Brain microvascular endothelial cell (primary cell): ENCODE results near the gene DAPK1.
"Not testable (repeated sequence)": the region's sequence is repeated elsewhere in the genome, so short reads cannot be mapped to it uniquely, and the experiment has no call there.

Source experiments
- DNase-seq: peaks from one replicate; pipeline ENCODE4 v3.0.0-alpha.2; 2020
- H3K27ac ChIP-seq: fragments of 250-450 bp; sonication (Bioruptor Pico); 2 replicates; pipeline ENCODE4 v1.5.1; 2020; ENCODE audit warnings: mild to moderate bottlenecking, moderate library complexity
- H3K27me3 ChIP-seq: fragments of 250-450 bp; sonication (Bioruptor Pico); replicated peaks from 2 replicates; pipeline ENCODE4 v1.5.1; 2020; ENCODE audit warnings: mild to moderate bottlenecking
- H3K36me3 ChIP-seq: fragments of 250-450 bp; sonication (Bioruptor Pico); replicated peaks from 2 replicates; pipeline ENCODE4 v1.5.1; 2020; ENCODE audit warnings: mild to moderate bottlenecking
- H3K4me3 ChIP-seq: 2 replicates; pipeline ENCODE4 v1.5.1; 2011; ENCODE audit warnings: low read depth, mild to moderate bottlenecking, control low read depth, low read length, moderate library complexity
- CTCF ChIP-seq: IDR thresholded peaks from 2 replicates; pipeline ENCODE4 v1.5.1; 2011; ENCODE audit warnings: low read depth, mild to moderate bottlenecking, moderate library complexity, low read length, control low read depth, inconsistent platforms; ENCODE audit errors: missing control alignments
- in situ Hi-C: cut with HindIII; loops from 2 replicates; pipeline ENCODE4 v1.10.0; 2017; ENCODE audit warnings: low sequenced_read_pairs, low pct_ligation_motif_present

DAPK1 gene

GRCh38 chr9:87498811-87499360 lies 1.2 kb downstream of the DAPK1 start:
- no peak for TF ChIP-seq CTCF
- no peak for DNase-seq
- H3K27ac ChIP-seq, result no peak overlapping the region
- H3K36me3 ChIP-seq, result no peaks in the 10 kb centered on the region
- no peaks in the 10 kb centered on the region for H3K27me3 ChIP-seq
- in situ Hi-C loops, result no loop called here
- H3K4me3 ChIP-seq, result peak overlapping the region; percentile 54

- H3K36me3 ChIP-seq, result no peaks in the 10 kb centered on the region
- no peak for DNase-seq
- no peak overlapping the region for H3K27ac ChIP-seq
- in situ Hi-C loops, result no loop called here
- H3K27me3 ChIP-seq, result no peaks in the 10 kb centered on the region
- no peak for TF ChIP-seq CTCF
- H3K4me3 ChIP-seq, result no peak overlapping the region
Observed at GRCh38 chr9:87499424-87500017, 1.9 kb downstream of the DAPK1 start.

- Histone ChIP-seq H3K4me3 (no peak overlapping the region), H3K27me3 (no peaks in the 10 kb centered on the region), H3K36me3 (no peaks in the 10 kb centered on the region), H3K27ac (no peak overlapping the region)
- DNase-seq, result no peak
- TF ChIP-seq CTCF, result peak; percentile 18
- in situ Hi-C loops, result no loop called here
Observed at GRCh38 chr9:87500491-87501270, 3.0 kb downstream of the DAPK1 start.

- H3K4me3 ChIP-seq, H3K27ac ChIP-seq, in situ Hi-C loops, H3K36me3 ChIP-seq, H3K27me3 ChIP-seq, DNase-seq: not testable (repeated sequence)
Observed at GRCh38 chr9:87501271-87501656, 3.6 kb downstream of the DAPK1 start.

- Histone ChIP-seq H3K36me3 (no peaks in the 10 kb centered on the region), H3K27ac (no peak overlapping the region), H3K27me3 (no peaks in the 10 kb centered on the region), H3K4me3 (no peak overlapping the region)
- in situ Hi-C loops, result no loop called here
- DNase-seq, result no peak
- TF ChIP-seq CTCF, result no peak
Observed at GRCh38 chr9:87501806-87502205, 4.1 kb downstream of the DAPK1 start.

GRCh38 chr9:87502391-87503221 lies 4.9 kb downstream of the DAPK1 start:
- no peak for DNase-seq
- in situ Hi-C loops, result no loop called here
- Histone ChIP-seq H3K27me3 (no peaks in the 10 kb centered on the region), H3K27ac (no peak overlapping the region), H3K36me3 (no peaks in the 10 kb centered on the region), H3K4me3 (no peak overlapping the region)
- no peak for TF ChIP-seq CTCF
